H1 (cell line): Measurements from ENCODE around the gene PID1.

Experiments
- EP300 ChIP-seq, 2 experiments: IDR thresholded peaks; 1 replicate in 1 of 2; 2 replicates in 1 of 2; pipeline ENCODE4 v1.6.1; 2011 to 2012; ENCODE audit warnings: low read depth in 2 of 2, low read length in 2 of 2, mild to moderate bottlenecking in 2 of 2, borderline replicate concordance in 1 of 2, inconsistent platforms in 1 of 2, moderate library complexity in 1 of 2
- FOSL1 ChIP-seq: IDR thresholded peaks from 2 replicates; pipeline ENCODE4 v1.6.1; 2011; ENCODE audit warnings: mild to moderate bottlenecking, low read depth, low read length, moderate library complexity; ENCODE audit not compliant: insufficient read depth
- GTF2F1 ChIP-seq: IDR thresholded peaks from 2 replicates; pipeline ENCODE4 v1.6.1; 2012; ENCODE audit warnings: low read depth, low read length, improper control_type of control experiment, borderline replicate concordance
- POLR2A ChIP-seq, 2 experiments: IDR thresholded peaks; 1 replicate in 1 of 2; 2 replicates in 1 of 2; pipeline ENCODE4 v1.6.1; 2011; ENCODE audit warnings: low read depth in 2 of 2, low read length in 2 of 2, mild to moderate bottlenecking in 2 of 2; ENCODE audit errors: control extremely low read depth in 1 of 2
- TF ChIP-seq, protein P1 (sequence below): IDR thresholded peaks from 2 replicates; pipeline ENCODE4 v1.6.1; 2012; ENCODE audit warnings: inconsistent platforms
- TF ChIP-seq, protein P2 (sequence below), 3 experiments: IDR thresholded peaks; 1 replicate in 2 of 3; 2 replicates in 1 of 3; pipeline versions ENCODE4 v1.5.1 to v1.6.1; 2011; ENCODE audit warnings: low read length in 3 of 3, mild to moderate bottlenecking in 3 of 3, inconsistent platforms in 2 of 3, low read depth in 1 of 3, moderate library complexity in 1 of 3; ENCODE audit not compliant: insufficient read depth in 1 of 3; ENCODE audit errors: control extremely low read depth in 1 of 3

DNA sequence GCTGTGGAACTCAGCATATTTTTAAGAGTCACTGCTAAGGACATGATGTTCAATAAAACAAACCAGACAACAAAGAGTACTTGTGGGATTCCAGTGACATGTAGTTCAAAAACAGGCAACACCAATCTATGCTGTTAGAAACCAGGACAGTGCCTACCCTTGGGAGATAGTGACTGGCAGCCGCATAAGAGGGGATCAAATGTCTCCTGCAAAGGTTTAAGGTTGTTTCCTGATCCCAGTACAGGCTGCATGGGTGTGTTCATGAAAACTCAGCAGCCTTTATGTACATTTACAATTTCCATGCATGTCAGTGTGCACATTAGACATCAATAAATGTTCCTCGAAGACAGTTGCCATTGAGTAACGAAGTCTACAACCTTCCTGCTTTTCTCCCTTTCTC is 183.8 kb downstream of the PID1 start:
- no peak for TF ChIP-seq GTF2F1
- TF ChIP-seq, protein P1, sequence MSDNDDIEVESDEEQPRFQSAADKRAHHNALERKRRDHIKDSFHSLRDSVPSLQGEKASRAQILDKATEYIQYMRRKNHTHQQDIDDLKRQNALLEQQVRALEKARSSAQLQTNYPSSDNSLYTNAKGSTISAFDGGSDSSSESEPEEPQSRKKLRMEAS: no peak
- TF ChIP-seq, protein P2, sequence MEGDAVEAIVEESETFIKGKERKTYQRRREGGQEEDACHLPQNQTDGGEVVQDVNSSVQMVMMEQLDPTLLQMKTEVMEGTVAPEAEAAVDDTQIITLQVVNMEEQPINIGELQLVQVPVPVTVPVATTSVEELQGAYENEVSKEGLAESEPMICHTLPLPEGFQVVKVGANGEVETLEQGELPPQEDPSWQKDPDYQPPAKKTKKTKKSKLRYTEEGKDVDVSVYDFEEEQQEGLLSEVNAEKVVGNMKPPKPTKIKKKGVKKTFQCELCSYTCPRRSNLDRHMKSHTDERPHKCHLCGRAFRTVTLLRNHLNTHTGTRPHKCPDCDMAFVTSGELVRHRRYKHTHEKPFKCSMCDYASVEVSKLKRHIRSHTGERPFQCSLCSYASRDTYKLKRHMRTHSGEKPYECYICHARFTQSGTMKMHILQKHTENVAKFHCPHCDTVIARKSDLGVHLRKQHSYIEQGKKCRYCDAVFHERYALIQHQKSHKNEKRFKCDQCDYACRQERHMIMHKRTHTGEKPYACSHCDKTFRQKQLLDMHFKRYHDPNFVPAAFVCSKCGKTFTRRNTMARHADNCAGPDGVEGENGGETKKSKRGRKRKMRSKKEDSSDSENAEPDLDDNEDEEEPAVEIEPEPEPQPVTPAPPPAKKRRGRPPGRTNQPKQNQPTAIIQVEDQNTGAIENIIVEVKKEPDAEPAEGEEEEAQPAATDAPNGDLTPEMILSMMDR (IDR thresholded peaks at IDR 0.05; ENCODE audit: control extremely low read depth in 1 of 3, insufficient read depth in 1 of 3, low read depth in 1 of 3, low read length in 3 of 3): no peak
- TF ChIP-seq POLR2A (IDR thresholded peaks at IDR 0.05; ENCODE audit: control extremely low read depth in 1 of 2, low read depth in 2 of 2, low read length in 2 of 2): no peak
- TF ChIP-seq EP300 (IDR thresholded peaks at IDR 0.05; ENCODE audit: borderline replicate concordance in 1 of 2, low read depth in 2 of 2, low read length in 2 of 2): no peak
- no peak for TF ChIP-seq FOSL1
